ENCODE measurements around the gene ZNF569.
"Not testable (repeated sequence)": the region's sequence is repeated elsewhere in the genome, so short reads cannot be mapped to it uniquely, and the experiment has no call there.

ZNF569 gene

GRCh38 chr19:37391399-37391798, 75.8 kb downstream of the ZNF569 start:
- not testable (repeated sequence) for DNase-seq

- no peak for DNase-seq
Measured at GRCh38 chr19:37389234-37389633, 78.0 kb downstream of the ZNF569 start.

DNA sequence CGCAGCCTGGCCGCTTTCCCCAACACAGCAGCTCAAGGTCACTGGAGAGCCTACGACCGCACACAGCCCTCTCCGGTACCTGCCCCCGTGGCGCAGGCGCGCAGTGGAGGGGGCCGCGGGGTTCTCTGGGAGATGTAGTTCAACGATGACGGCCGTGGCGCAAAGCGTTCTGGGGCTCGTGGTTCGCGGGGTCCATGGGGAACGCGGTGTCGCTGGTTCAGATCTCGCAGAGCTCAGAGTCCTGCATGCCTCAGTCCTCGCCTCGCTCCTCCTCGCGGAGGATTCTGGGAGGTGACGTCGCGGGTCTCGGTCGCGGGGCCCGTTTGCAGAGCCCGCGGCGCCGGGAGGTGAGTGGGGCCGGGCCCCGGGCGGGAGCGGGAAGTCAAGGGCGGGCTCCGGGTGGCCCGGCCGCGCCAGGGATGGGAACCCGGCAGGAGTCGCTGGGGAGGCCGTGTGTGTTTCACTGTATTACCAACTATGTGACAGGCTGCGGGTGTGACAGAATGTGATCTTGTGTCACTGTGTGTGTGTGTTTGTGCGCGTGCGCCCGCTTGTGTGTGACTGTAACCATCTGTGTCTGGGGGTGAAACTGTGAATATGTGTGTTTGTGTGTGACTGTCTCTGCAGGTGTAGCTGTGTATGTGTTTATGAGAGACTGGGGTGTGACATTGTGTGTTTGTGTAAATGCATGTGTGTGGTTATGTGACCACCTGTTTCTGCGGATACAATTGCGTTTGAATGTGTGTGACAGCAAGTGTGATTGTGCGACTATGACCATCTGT, 96.2 kb downstream of the ZNF569 start, which contains the start of gene ZNF527:
ZNF527 (plus strand) TSS at position 220 of the 782 bp plus-strand sequence. CDS start 3,100 bp downstream, outside the sequence.
- peak; percentile 99 for DNase-seq

DNA sequence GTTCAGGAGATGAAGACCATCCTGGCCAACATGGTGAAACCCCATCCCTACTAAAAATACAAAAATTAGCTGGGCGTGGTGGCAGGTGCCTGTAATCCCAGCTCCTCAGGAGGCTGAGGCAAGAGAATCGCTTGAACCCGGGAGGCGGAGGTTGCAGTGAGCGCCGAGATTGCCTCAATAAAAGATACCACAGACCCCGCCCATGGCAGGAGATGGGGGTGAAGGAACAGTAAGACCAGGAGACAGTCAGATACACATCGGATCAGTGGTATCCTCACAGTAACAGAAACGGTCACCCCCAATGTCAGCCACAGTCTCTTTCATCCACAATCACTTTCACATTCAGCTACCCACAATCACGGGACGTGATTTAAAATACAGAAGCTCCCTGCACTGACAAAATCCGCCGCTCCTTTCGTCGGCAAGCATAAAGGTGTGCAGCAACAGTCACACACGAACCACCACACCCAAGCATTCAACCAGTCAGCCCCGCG, 96.8 kb downstream of the ZNF569 start:
- DNase-seq: not testable (repeated sequence)

- no peak for DNase-seq
Measured at GRCh38 chr19:37362733-37363132, 104.5 kb downstream of the ZNF569 start.

DNA sequence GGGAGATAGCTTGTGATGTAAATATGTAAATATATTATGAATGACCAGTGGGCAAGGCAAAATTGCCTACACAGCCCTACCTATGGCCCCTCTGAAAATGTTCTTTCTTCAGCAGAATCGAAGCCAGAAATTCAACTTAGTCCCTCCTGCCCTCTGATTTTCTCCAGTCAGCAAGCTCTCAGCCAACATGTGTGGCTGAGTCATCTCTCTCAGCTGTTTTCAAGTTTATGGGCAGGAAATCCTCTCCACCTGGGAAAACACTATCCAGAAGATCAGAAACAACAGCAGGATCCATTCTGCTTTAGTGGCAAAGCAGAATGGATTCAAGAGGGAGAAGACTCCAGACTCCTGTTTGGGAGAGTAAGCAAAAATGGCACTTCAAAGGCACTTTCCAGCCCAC, 105.2 kb downstream of the ZNF569 start:
- no peak for DNase-seq
